ENCODE data around the gene PNLIPRP3. TPM values are rescaled to one million over a fixed set of nuclear protein-coding genes. Genes with fewer than 3 reads are reported as not detected.

PNLIPRP3 gene
- total and polyA plus RNA-seq, 2 of the 4 experiments (the other 2 are of a cell fraction) = not detected

DNA sequence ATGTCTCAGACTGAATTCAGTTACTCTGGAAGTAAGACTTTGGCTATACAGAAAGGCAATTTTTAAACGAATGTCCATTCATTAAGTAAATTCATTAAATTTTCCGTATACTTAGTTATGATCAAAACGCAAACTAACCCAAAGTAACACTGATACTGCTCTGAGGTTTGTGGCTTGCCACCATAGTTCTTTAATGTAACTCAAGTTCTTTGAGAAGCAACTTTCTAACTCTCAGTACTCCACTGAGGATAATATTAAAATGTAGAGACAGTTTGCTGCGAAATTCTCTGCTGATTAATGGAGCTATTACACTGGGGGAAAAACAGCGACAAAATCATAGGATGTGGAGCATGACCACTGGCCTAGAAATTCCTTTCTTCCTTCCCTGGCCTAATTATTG is 45.4 kb upstream of the PNLIPRP3 start:
- no peak overlapping the region for H2AK5ac ChIP-seq (ENCODE audit: low read depth, low read length)
- WGBS, 2 experiments (ENCODE audit: extremely low coverage in 2 of 2, insufficient read length in 1 of 2) = no CpG with 5 or more reads among the region's 5 CpGs
- POLR2A ChIA-PET (ENCODE audit: unreplicated experiment) = no interaction called here
- no peak overlapping the region for H3K18ac ChIP-seq (ENCODE audit: low read depth, low read length)
- no peak overlapping the region for H3K23ac ChIP-seq (ENCODE audit: low read depth, low read length)
- dilution Hi-C loops (cut with HindIII; ENCODE audit: low sequenced_read_pairs, unreplicated experiment) = no loop called here
- CTCF ChIA-PET = no interaction called here
- no peaks in the 10 kb centered on the region for H3K36me3 ChIP-seq (ENCODE audit: control insufficient read depth, insufficient read depth, low read length)
- no peak for ATAC-seq (ENCODE audit: low read depth)
- no peak overlapping the region for H4K91ac ChIP-seq (ENCODE audit: insufficient read depth, low read depth, low read length)
- no peaks in the 10 kb centered on the region for H3K9me3 ChIP-seq (ENCODE audit: control insufficient read depth, insufficient read depth, low read length)
- no peak overlapping the region for H3K4ac ChIP-seq (ENCODE audit: low read depth, low read length)
- H2BK5ac ChIP-seq (ENCODE audit: low read depth, low read length, poor library complexity, severe bottlenecking) = no peak overlapping the region
- H2AK9ac ChIP-seq (replicated peaks; ENCODE audit: low read depth, low read length, poor library complexity) = no peak overlapping the region
- H3K9me1 ChIP-seq (ENCODE audit: insufficient read depth, low read length) = no peaks in the 10 kb centered on the region
- H2BK15ac ChIP-seq (ENCODE audit: low read depth, low read length) = no peak overlapping the region
- H2AFZ ChIP-seq (replicated peaks; ENCODE audit: low read length, poor library complexity) = no peak overlapping the region
- TF ChIP-seq RAD21 (IDR thresholded peaks at IDR 0.05; ENCODE audit: low read length) (no peak), MAZ (IDR thresholded peaks at IDR 0.05; ENCODE audit: borderline replicate concordance, low read depth, low read length) (no peak), ELK1 (IDR thresholded peaks at IDR 0.05; ENCODE audit: borderline replicate concordance, low read depth, low read length) (no peak), USF2 (IDR thresholded peaks at IDR 0.05; ENCODE audit: low read depth, low read length) (no peak), CEBPB (IDR thresholded peaks at IDR 0.05; ENCODE audit: low read depth, low read length) (no peak)
- no peaks in the 10 kb centered on the region for H3K79me1 ChIP-seq (ENCODE audit: low read depth in 1 of 2, low read length in 2 of 2)
- H3K14ac ChIP-seq (replicated peaks; ENCODE audit: low read depth, low read length) = no peak overlapping the region
- intact Hi-C loops (cut with micrococcal nuclease) = loop anchor here (10.0 kb wide), 1 partner anchor 1207 kb away; no protein-coding TSS in a partner anchor
- H3K4me3 ChIP-seq (ENCODE audit: insufficient read depth, low read depth, low read length) = no peak overlapping the region
- no peak overlapping the region for H3K4me2 ChIP-seq (ENCODE audit: low read depth, low read length)
- H3K4me1 ChIP-seq (ENCODE audit: control insufficient read depth, insufficient read depth, low read length) = no peaks in the 10 kb centered on the region
- no peak overlapping the region for H2BK120ac ChIP-seq (ENCODE audit: low read depth, low read length)
- BruUV-seq (replicated peaks) = no TSS peak
- H3K27me3 ChIP-seq (ENCODE audit: control insufficient read depth, insufficient read depth, low read length) = no peaks in the 10 kb centered on the region
- no peak overlapping the region for H3K9ac ChIP-seq (ENCODE audit: low read depth, low read length)
- H2BK20ac ChIP-seq (ENCODE audit: low read depth, low read length) = no peak overlapping the region
- DNase-seq = no peak
- H4K5ac ChIP-seq (ENCODE audit: low read depth, low read length) = no peak overlapping the region
- H4K8ac ChIP-seq (ENCODE audit: low read depth in 2 of 2, low read length in 2 of 2) = no peak overlapping the region
- H3K27ac ChIP-seq (ENCODE audit: insufficient read depth, low read length) = no peak overlapping the region
- no peak overlapping the region for H3K56ac ChIP-seq (ENCODE audit: extremely low read depth, insufficient read depth, low read length)
- no peaks in the 10 kb centered on the region for H4K20me1 ChIP-seq (ENCODE audit: insufficient read depth, low read length)
- in situ Hi-C loops (cut with MboI; ENCODE audit: low sequenced_read_pairs) = loop anchor here (25.0 kb wide), 1 partner anchor 1020 kb away; no protein-coding TSS in a partner anchor
